ENCODE measurements around the gene CYP3A5.
"Not testable (repeated sequence)": the region's sequence is repeated elsewhere in the genome, so short reads cannot be mapped to it uniquely, and the experiment has no call there.

CYP3A5 gene

DNA sequence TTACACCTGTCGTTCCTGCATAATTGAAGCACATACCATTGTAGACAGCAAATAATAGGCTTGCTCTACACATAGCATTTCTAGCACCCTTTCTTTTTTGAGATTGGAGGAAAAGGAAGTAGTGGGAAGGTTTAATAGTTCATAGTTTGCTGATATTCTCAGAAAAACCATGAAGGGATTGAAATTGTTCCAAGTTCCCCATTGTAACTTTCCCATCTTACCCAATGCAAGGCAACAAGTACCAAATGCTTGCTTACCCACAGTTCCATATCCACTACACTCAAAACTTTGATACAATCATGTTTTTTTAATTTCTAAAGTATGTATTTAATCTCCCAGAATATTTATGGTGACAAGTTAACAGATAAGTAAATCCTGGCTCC, 13.8 kb downstream of the CYP3A5 start:
- no peak for DNase-seq (ENCODE audit: low read depth in 2 of 2)
- no peak overlapping the region for H3K4me3 ChIP-seq (replicated peaks in 1 of 2; ENCODE audit: low read depth in 2 of 2, low read length in 2 of 2)
- TF ChIP-seq, protein P1, sequence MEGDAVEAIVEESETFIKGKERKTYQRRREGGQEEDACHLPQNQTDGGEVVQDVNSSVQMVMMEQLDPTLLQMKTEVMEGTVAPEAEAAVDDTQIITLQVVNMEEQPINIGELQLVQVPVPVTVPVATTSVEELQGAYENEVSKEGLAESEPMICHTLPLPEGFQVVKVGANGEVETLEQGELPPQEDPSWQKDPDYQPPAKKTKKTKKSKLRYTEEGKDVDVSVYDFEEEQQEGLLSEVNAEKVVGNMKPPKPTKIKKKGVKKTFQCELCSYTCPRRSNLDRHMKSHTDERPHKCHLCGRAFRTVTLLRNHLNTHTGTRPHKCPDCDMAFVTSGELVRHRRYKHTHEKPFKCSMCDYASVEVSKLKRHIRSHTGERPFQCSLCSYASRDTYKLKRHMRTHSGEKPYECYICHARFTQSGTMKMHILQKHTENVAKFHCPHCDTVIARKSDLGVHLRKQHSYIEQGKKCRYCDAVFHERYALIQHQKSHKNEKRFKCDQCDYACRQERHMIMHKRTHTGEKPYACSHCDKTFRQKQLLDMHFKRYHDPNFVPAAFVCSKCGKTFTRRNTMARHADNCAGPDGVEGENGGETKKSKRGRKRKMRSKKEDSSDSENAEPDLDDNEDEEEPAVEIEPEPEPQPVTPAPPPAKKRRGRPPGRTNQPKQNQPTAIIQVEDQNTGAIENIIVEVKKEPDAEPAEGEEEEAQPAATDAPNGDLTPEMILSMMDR (IDR thresholded peaks at IDR 0.05; ENCODE audit: low read depth, low read length) = no peak

DNA sequence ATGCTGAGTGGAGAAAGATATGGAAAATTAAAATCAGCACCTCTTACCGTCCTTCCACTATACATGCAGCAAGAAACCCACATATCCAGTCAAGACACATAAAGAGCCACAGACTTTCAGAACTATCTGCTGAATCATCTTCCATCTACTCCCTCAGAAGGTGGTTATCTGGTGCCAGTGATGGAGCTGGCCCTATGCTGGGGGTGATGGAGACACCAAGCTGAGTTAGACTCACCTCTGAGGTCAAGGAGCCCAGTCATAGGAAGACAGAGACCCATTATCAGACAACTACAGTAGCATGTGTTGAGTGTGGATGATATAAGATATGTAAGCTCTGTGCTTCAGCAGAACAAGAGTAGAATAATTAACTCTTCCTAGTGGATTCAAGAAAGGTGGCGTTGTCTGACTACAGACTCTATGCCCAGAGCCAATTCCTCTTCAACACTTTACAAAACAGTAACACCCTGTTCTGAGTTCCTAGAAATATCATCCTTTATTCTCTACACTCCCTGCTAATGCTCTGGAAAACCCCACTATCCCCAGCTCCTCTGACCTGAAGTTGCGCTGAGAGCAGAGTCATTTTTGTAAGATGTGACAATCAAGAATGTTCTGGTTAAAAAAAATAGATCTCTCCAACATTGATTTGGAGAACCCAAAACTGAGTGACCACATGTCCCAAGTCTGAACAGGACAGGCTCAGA, 14.3 kb downstream of the CYP3A5 start:
- TF ChIP-seq, protein P1 (IDR thresholded peaks at IDR 0.05; ENCODE audit: low read depth, low read length) = no peak
- H3K4me3 ChIP-seq (replicated peaks in 1 of 2; ENCODE audit: low read depth in 2 of 2, low read length in 2 of 2) = no peak overlapping the region
- DNase-seq (ENCODE audit: low read depth in 2 of 2) = no peak

DNA sequence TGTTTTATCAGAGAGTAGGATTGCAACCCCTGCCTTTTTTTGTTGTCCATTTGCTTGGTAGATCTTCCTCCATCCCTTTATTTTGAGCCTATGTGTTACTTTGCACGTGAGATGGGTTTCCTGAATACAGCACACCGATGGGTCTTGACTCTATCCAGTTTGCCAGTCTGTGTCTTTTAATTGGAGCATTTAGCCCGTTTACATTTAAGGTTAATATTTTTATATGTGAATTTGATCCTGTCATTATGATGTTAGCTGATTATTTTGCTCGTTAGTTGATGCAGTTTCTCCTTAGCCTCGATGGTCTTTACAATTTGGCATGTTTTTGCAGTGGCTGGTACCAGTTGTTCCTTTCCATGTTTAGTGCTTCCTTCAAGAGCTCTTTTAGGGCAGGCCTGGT, 21.9 kb downstream of the CYP3A5 start:
- not testable (repeated sequence) for DNase-seq (ENCODE audit: low read depth in 2 of 2); H3K4me3 ChIP-seq (replicated peaks in 1 of 2; ENCODE audit: low read depth in 2 of 2, low read length in 2 of 2)

DNA sequence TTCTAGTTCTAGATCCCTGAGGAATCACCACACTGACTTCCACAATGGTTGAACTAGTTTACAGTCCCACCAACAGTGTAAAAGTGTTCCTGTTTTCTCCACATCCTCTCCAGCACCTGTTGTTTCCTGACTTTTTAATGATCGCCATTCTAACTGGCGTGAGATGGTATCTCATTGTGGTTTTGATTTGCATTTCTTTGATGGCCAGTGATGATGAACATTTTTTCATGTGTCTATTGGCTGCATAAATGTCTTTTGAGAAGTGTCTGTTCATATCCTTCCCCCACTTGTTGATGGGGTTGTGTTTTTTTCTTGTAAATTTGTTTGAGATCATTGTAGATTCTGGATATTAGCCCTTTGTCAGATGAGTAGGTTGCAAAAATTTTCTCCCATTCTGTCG, 25.2 kb downstream of the CYP3A5 start:
- H3K4me3 ChIP-seq (replicated peaks in 1 of 2; ENCODE audit: low read depth in 2 of 2, low read length in 2 of 2); DNase-seq (ENCODE audit: low read depth in 2 of 2): not testable (repeated sequence)

DNA sequence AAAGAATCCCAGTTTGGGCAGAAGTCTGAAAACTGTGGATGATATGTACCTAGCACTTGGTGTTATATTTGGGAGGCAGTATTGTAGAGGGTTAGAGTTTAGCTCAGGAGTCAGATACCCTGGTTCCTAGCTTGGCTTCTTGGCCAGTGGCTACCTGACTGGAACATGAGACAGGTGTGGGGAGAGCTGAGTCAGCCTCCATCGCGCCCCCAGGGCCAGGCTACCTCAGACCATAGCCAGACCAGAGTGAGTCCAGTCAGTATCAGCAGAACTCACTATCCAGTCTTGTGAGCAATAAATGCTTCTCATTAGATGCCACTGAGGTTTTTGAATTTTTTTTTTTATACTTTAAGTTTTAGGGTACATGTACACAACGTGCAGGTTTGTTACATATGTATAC, 26.0 kb downstream of the CYP3A5 start:
- TF ChIP-seq, protein P1 (IDR thresholded peaks at IDR 0.05; ENCODE audit: low read depth, low read length) = no peak
- H3K4me3 ChIP-seq (replicated peaks in 1 of 2; ENCODE audit: low read depth in 2 of 2, low read length in 2 of 2) = no peak overlapping the region
- no peak for DNase-seq (ENCODE audit: low read depth in 2 of 2)

DNA sequence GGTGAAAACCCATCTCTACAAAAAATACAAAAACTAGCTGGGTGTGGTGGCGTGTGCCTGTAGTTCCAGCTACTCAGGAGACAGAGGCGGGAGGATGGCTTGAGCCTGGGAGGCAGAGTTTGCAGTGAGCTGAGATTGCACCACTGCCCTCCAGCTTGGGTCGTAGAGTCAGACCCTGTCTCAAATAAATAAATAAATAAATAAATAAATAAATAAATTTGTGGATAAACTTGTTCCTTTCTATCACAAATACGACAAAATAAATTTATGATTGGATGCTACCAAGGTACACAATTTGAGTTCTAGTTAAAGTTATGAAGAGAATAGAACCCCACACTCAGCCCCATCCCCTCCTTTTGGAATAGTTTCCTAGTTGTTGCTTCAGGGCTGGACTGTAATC, 26.5 kb downstream of the CYP3A5 start:
- H3K4me3 ChIP-seq (replicated peaks in 1 of 2; ENCODE audit: low read depth in 2 of 2, low read length in 2 of 2); DNase-seq (ENCODE audit: low read depth in 2 of 2): not testable (repeated sequence)

DNA sequence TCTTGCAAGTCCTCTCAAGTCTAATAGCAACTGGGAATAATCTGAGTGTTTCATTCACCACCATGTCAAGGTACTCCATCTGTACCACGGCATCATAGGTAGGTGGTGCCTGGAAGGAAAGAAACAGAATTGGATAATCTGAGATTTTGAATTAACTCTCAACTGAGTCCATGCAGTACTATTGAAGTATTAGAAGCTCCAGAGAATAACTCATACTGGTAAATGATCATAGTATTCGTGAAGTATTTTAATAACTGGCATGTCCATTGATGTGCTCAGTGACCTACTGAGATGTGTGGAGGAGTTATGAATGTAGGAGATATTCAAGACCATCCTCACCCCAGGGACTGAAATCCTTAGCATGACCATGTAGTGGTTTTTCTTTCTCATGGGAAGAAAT, 27.1 kb downstream of the CYP3A5 start:
- no peak overlapping the region for H3K4me3 ChIP-seq (replicated peaks in 1 of 2; ENCODE audit: low read depth in 2 of 2, low read length in 2 of 2)
- TF ChIP-seq, protein P1 (IDR thresholded peaks at IDR 0.05; ENCODE audit: low read depth, low read length) = no peak
- DNase-seq (ENCODE audit: low read depth in 2 of 2) = no peak

DNA sequence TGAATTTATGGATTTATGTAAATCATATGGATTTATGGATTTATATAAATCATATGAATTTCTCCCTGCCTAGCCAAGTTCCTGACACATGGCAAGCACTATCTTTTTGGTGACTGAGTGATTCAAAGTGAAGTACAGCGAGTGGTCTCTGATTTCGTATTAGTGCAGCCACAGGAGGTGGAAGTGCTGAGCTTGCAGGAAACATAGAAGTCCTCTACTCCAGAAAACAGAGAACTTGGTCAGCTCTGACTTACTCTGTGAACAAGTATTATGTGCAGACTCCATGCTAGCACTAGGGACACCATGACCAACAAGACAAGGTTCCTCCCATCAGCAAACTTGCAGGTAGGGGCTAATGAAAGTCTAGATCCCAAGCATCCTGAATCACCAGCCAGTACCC, 28.5 kb downstream of the CYP3A5 start:
- no peak for DNase-seq (ENCODE audit: low read depth in 2 of 2)
- TF ChIP-seq, protein P1 (IDR thresholded peaks at IDR 0.05; ENCODE audit: low read depth, low read length) = no peak
- no peak overlapping the region for H3K4me3 ChIP-seq (replicated peaks in 1 of 2; ENCODE audit: low read depth in 2 of 2, low read length in 2 of 2)

Data from cardiac fibroblast (primary cell).